ENCODE results near the gene ABCF1.

Gene ABCF1

GRCh38 chr6:30572148-30572547 lies 906 bp downstream of the ABCF1 start:
- H4K20me1 ChIP-seq (ENCODE audit: insufficient read depth, low read length), result peaks cover 10% of the 10 kb centered on the region; the same call in 1 of the 2 replicates

GRCh38 chr6:30573113-30573512 lies 1.9 kb downstream of the ABCF1 start:
- H3K9me3 ChIP-seq (replicated peaks; ENCODE audit: insufficient read depth, low read length), result no peaks in the 10 kb centered on the region
- H3K27ac ChIP-seq (ENCODE audit: low read length), result peak overlapping the region; percentile 2; the same call in 1 of the 2 replicates
- H3K27me3 ChIP-seq (replicated peaks; ENCODE audit: insufficient read depth, low read length), result no peaks in the 10 kb centered on the region
- H3F3A ChIP-seq (ENCODE audit: insufficient read depth, low read length), result peaks cover 6% of the 10 kb centered on the region; the same call in 1 of the 2 replicates
- no peaks in the 10 kb centered on the region for H3K36me3 ChIP-seq (replicated peaks; ENCODE audit: insufficient read depth, low read length)
- H3K4me3 ChIP-seq (ENCODE audit: low read length), result 0 out of 2 replicates have a peak overlapping the region, but pooled peaks have one; percentile 90
- no peaks in the 10 kb centered on the region for H3K9me2 ChIP-seq (replicated peaks; ENCODE audit: insufficient read depth, low read length)
- DNase-seq, result no peak
- H4K20me1 ChIP-seq (ENCODE audit: insufficient read depth, low read length), result peaks cover 10% of the 10 kb centered on the region; the same call in 1 of the 2 replicates
- H3K9ac ChIP-seq (ENCODE audit: low read length), result no peak overlapping the region; the same call in 1 of the 2 replicates
- H3K79me2 ChIP-seq (ENCODE audit: low read length), result peaks cover 62% of the 10 kb centered on the region
- H2AFZ ChIP-seq (ENCODE audit: low read length), result no peak overlapping the region
- peak overlapping the region; percentile 95 for H3K4me2 ChIP-seq (ENCODE audit: low read depth, low read length)
- peaks cover 18% of the 10 kb centered on the region for H3K4me1 ChIP-seq (ENCODE audit: low read length)
- TF ChIP-seq CTCF (IDR thresholded peaks at IDR 0.05; ENCODE audit: low read length), result no peak

More at GRCh38 chr6:30572148-30572547, 906 bp downstream of the ABCF1 start:
- peaks cover 9% of the 10 kb centered on the region; the same call in 1 of the 2 replicates for H3F3A ChIP-seq (ENCODE audit: insufficient read depth, low read length)
- peak overlapping the region; percentile 90 for H3K4me3 ChIP-seq (ENCODE audit: low read length)
- no peaks in the 10 kb centered on the region for H3K27me3 ChIP-seq (replicated peaks; ENCODE audit: insufficient read depth, low read length)
- DNase-seq, result no peak
- peaks cover 18% of the 10 kb centered on the region for H3K4me1 ChIP-seq (ENCODE audit: low read length)
- no peak overlapping the region for H2AFZ ChIP-seq (ENCODE audit: low read length)
- no peak for TF ChIP-seq EZH2phosphoT487 (IDR thresholded peaks at IDR 0.05; ENCODE audit: low read length)
- TF ChIP-seq CTCF (IDR thresholded peaks at IDR 0.05; ENCODE audit: low read length), result no peak
- no peak for TF ChIP-seq EZH2 (optimal IDR thresholded peaks at IDR 0.05; ENCODE audit: low read depth, low read length)
- H3K9ac ChIP-seq (ENCODE audit: low read length), result peak overlapping the region; percentile 88
- no peaks in the 10 kb centered on the region for H3K36me3 ChIP-seq (replicated peaks; ENCODE audit: insufficient read depth, low read length)
- peak overlapping the region; percentile 95 for H3K4me2 ChIP-seq (ENCODE audit: low read depth, low read length)
- H3K9me3 ChIP-seq (replicated peaks; ENCODE audit: insufficient read depth, low read length), result no peaks in the 10 kb centered on the region
- peak overlapping the region; percentile 74; the same call in 1 of the 2 replicates for H3K27ac ChIP-seq (ENCODE audit: low read length)
- H3K9me2 ChIP-seq (replicated peaks; ENCODE audit: insufficient read depth, low read length), result no peaks in the 10 kb centered on the region
- peaks cover 57% of the 10 kb centered on the region for H3K79me2 ChIP-seq (ENCODE audit: low read length)

- Histone ChIP-seq H3K9me2 (replicated peaks; ENCODE audit: insufficient read depth, low read length) (no peaks in the 10 kb centered on the region), H3K27ac (ENCODE audit: low read length) (no peak overlapping the region), H3K27me3 (replicated peaks; ENCODE audit: insufficient read depth, low read length) (no peaks in the 10 kb centered on the region), H3K36me3 (replicated peaks; ENCODE audit: insufficient read depth, low read length) (peaks cover 4% of the 10 kb centered on the region), H3F3A (ENCODE audit: insufficient read depth, low read length) (peaks cover under 1% of the 10 kb centered on the region; the same call in 1 of the 2 replicates), H3K4me2 (ENCODE audit: low read depth, low read length) (no peak overlapping the region), H2AFZ (ENCODE audit: low read length) (no peak overlapping the region), H4K20me1 (ENCODE audit: insufficient read depth, low read length) (peaks cover 5% of the 10 kb centered on the region; the same call in 1 of the 2 replicates), H3K4me3 (ENCODE audit: low read length) (no peak overlapping the region), H3K79me2 (ENCODE audit: low read length) (peaks cover 44% of the 10 kb centered on the region), H3K9ac (ENCODE audit: low read length) (no peak overlapping the region), H3K4me1 (ENCODE audit: low read length) (peaks cover 8% of the 10 kb centered on the region), H3K9me3 (replicated peaks; ENCODE audit: insufficient read depth, low read length) (no peaks in the 10 kb centered on the region)
- TF ChIP-seq EZH2phosphoT487 (IDR thresholded peaks at IDR 0.05; ENCODE audit: low read length) (no peak), CTCF (IDR thresholded peaks at IDR 0.05; ENCODE audit: low read length) (no peak), EZH2 (optimal IDR thresholded peaks at IDR 0.05; ENCODE audit: low read depth, low read length) (no peak)
- no peak for DNase-seq
Observed at GRCh38 chr6:30578051-30578450, 6.8 kb downstream of the ABCF1 start.

All from MM.1S (cell line).